Fibroblast of lung (primary cell): ENCODE measurements around the gene COL28A1. TPM values are rescaled to one million over a fixed set of nuclear protein-coding genes. Genes with fewer than 3 reads are reported as not detected.

Experiments used
- DNase-seq, 2 donors: peaks; one replicate each; pipeline versions ENCODE4 v3.0.0 to v3.0.0-alpha.2; 2010; ENCODE audit warnings: low read depth in 2 of 2
- H2AFZ ChIP-seq: 2 replicates; pipeline ENCODE4 v1.5.1; 2012; ENCODE audit warnings: low read length, control low read depth, inconsistent platforms
- H3K27ac ChIP-seq: 2 replicates; pipeline ENCODE4 v1.5.1; 2011; ENCODE audit warnings: low read length, control low read depth; ENCODE audit not compliant: insufficient read depth
- H3K27me3 ChIP-seq: 2 replicates; pipeline ENCODE4 v1.5.1; 2011; ENCODE audit warnings: mild to moderate bottlenecking, low read length; ENCODE audit not compliant: control insufficient read depth, insufficient read depth
- H3K36me3 ChIP-seq: 2 replicates; pipeline ENCODE4 v1.5.1; 2011; ENCODE audit warnings: low read length; ENCODE audit not compliant: control insufficient read depth, insufficient read depth
- H3K4me1 ChIP-seq: 2 replicates; pipeline ENCODE4 v1.5.1; 2011; ENCODE audit warnings: low read length; ENCODE audit not compliant: control insufficient read depth, insufficient read depth; ENCODE audit errors: extremely low read depth
- H3K4me2 ChIP-seq: 2 replicates; pipeline ENCODE4 v1.5.1; 2011; ENCODE audit warnings: low read length, control low read depth; ENCODE audit not compliant: insufficient read depth; ENCODE audit errors: extremely low read depth
- H3K4me3 ChIP-seq, 4 experiments: fragments of 200-600 bp in 1 of 4; sonication (generic) in 1 of 4; replicated peaks in 1 of 4; 2 replicates each; pipeline ENCODE4 v1.5.1; 2011 to 2016; ENCODE audit warnings: low read length in 4 of 4, low read depth in 3 of 4, mild to moderate bottlenecking in 3 of 4, control low read depth in 2 of 4, inconsistent platforms in 1 of 4, mixed read lengths in 1 of 4; ENCODE audit not compliant: insufficient read depth in 1 of 4; ENCODE audit errors: control extremely low read depth in 1 of 4
- H3K79me2 ChIP-seq: 2 replicates; pipeline ENCODE4 v1.5.1; 2012; ENCODE audit warnings: mild to moderate bottlenecking, low read length, inconsistent platforms; ENCODE audit not compliant: control insufficient read depth, insufficient read depth
- H3K9ac ChIP-seq: 2 replicates; pipeline ENCODE4 v1.5.1; 2011; ENCODE audit warnings: mild to moderate bottlenecking, low read length, control low read depth; ENCODE audit not compliant: insufficient read depth
- H3K9me3 ChIP-seq: 2 replicates; pipeline ENCODE4 v1.5.1; 2012; ENCODE audit warnings: low read depth, low read length; ENCODE audit not compliant: control insufficient read depth, insufficient read depth
- H4K20me1 ChIP-seq: 2 replicates; pipeline ENCODE4 v1.5.1; 2011; ENCODE audit warnings: low read length; ENCODE audit not compliant: control insufficient read depth, insufficient read depth; ENCODE audit errors: extremely low read depth
- CTCF ChIP-seq, 2 donors: IDR thresholded peaks in 1 of 2; conservative IDR thresholded peaks in 1 of 2; 1 replicate in 1 of 2; 2 replicates in 1 of 2; pipeline ENCODE4 v1.5.1; 2011 to 2012; ENCODE audit warnings: low read length in 2 of 2, control low read depth in 1 of 2, inconsistent platforms in 1 of 2, low read depth in 1 of 2, mild to moderate bottlenecking in 1 of 2
- EZH2 ChIP-seq: IDR thresholded peaks from 2 replicates; pipeline ENCODE4 v1.5.1; 2012; ENCODE audit warnings: low read length, control low read depth, mild to moderate bottlenecking; ENCODE audit errors: missing control alignments
- polyA plus RNA-seq, 2 donors: library from polyadenylated mRNA; depleted of rRNA in 1 of 2; stranded (reverse) in 1 of 2; unstranded in 1 of 2; fragments of >200 nt; gene quantifications; 2 replicates each; pipeline ENCODE4 v1.2.1, GENCODE V29; 2011 to 2012; ENCODE audit warnings: missing spikeins in 1 of 2
- total RNA-seq: library from RNA; depleted of rRNA; stranded (reverse); fragments of >200 nt; gene quantifications from 2 replicates; pipeline ENCODE4 v1.2.1, GENCODE V29; 2014

Gene COL28A1
- total and polyA plus RNA-seq, 2 donors (not counting 1 experiment from before 2014, with no cell fraction given), result 0.01 to 0.17 TPM

GRCh38 chr7:7323921-7324320, 211.8 kb downstream of the COL28A1 start:
- no peak overlapping the region for H3K9ac ChIP-seq
- H3K36me3 ChIP-seq, result no peaks in the 10 kb centered on the region
- H3K79me2 ChIP-seq, result no peaks in the 10 kb centered on the region
- H3K27me3 ChIP-seq, result no peaks in the 10 kb centered on the region
- H3K9me3 ChIP-seq, result no peaks in the 10 kb centered on the region
- H4K20me1 ChIP-seq, result no peaks in the 10 kb centered on the region
- no peak overlapping the region for H3K4me2 ChIP-seq
- no peak overlapping the region for H3K4me3 ChIP-seq
- TF ChIP-seq EZH2 (no peak), CTCF (conservative IDR thresholded peaks at IDR 0.05 in 1 of 2, IDR thresholded peaks at IDR 0.05 in 1 of 2; ENCODE audit: low read depth in 1 of 2, low read length in 2 of 2) (no peak)
- no peaks in the 10 kb centered on the region for H3K4me1 ChIP-seq
- no peak for DNase-seq
- H3K27ac ChIP-seq, result no peak overlapping the region
- no peak overlapping the region for H2AFZ ChIP-seq

- Histone ChIP-seq H4K20me1 (no peaks in the 10 kb centered on the region), H3K9ac (no peak overlapping the region), H3K4me3 (no peak overlapping the region), H3K27me3 (no peaks in the 10 kb centered on the region), H3K4me1 (no peaks in the 10 kb centered on the region), H3K79me2 (no peaks in the 10 kb centered on the region), H3K4me2 (no peak overlapping the region), H3K9me3 (no peaks in the 10 kb centered on the region), H3K36me3 (no peaks in the 10 kb centered on the region), H2AFZ (no peak overlapping the region), H3K27ac (no peak overlapping the region)
- no peak for DNase-seq
- no peak for TF ChIP-seq CTCF (conservative IDR thresholded peaks at IDR 0.05 in 1 of 2, IDR thresholded peaks at IDR 0.05 in 1 of 2; ENCODE audit: low read depth in 1 of 2, low read length in 2 of 2)
- TF ChIP-seq EZH2, result no peak
Measured at GRCh38 chr7:7323352-7323751, 212.3 kb downstream of the COL28A1 start.

- H4K20me1 ChIP-seq, result no peaks in the 10 kb centered on the region
- TF ChIP-seq EZH2 (no peak), CTCF (conservative IDR thresholded peaks at IDR 0.05 in 1 of 2, IDR thresholded peaks at IDR 0.05 in 1 of 2; ENCODE audit: low read depth in 1 of 2, low read length in 2 of 2) (no peak)
- H3K36me3 ChIP-seq, result no peaks in the 10 kb centered on the region
- H2AFZ ChIP-seq, result no peak overlapping the region
- no peaks in the 10 kb centered on the region for H3K4me1 ChIP-seq
- DNase-seq, result peak in 1 of 2 donors; percentile 5
- no peak overlapping the region for H3K27ac ChIP-seq
- no peak overlapping the region for H3K9ac ChIP-seq
- H3K79me2 ChIP-seq, result no peaks in the 10 kb centered on the region
- no peak overlapping the region for H3K4me3 ChIP-seq
- no peak overlapping the region for H3K4me2 ChIP-seq
- H3K9me3 ChIP-seq, result no peaks in the 10 kb centered on the region
- H3K27me3 ChIP-seq, result no peaks in the 10 kb centered on the region
Measured at GRCh38 chr7:7321681-7322080, 214.0 kb downstream of the COL28A1 start.
